NCI-H146 treated with DMSO at 0.1 percent for 48 hours (cell line): ENCODE measurements around the gene CD53.
"Not testable (repeated sequence)": the region's sequence is repeated elsewhere in the genome, so short reads cannot be mapped to it uniquely, and the experiment has no call there.

Experiments
- DNase-seq: peaks from one replicate; lab custom pipeline; 2025; ENCODE audit not compliant: unreplicated experiment; lab: John Stamatoyannopoulos, UW

The CD53 gene

GRCh38 chr1:110914676-110915075 is 41.7 kb downstream of the CD53 start:
- no peak for DNase-seq

DNA sequence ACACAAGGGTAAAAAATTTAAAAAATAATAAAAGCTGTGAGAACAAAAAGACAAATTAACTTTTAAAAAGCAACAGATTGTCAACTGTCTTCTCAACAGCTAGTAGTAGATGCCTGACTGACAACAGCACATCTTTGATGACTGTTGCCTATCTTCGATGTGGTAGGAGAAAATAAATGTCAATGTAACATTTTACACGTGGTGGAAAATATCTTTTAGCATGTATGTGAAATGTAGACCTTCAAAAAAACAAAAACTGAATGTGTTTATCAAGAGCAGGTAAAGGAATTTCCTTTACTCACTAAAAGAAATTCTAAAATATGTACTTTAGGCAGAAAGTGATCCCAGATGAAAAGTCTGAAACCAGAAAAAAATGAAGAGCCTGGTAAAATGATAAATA is 42.9 kb downstream of the CD53 start:
- no peak for DNase-seq

- DNase-seq, result no peak
These were observed 43.3 kb downstream of the CD53 start for GRCh38 chr1:110916274-110916668.

GRCh38 chr1:110916669-110917306 is 43.8 kb downstream of the CD53 start:
- DNase-seq, result no peak

- no peak for DNase-seq
These were observed 45.1 kb downstream of the CD53 start for GRCh38 chr1:110918016-110918415.

- DNase-seq, result no peak
These were observed 49.0 kb downstream of the CD53 start for GRCh38 chr1:110921953-110922352.

- DNase-seq, result no peak
These were observed 54.6 kb downstream of the CD53 start for GRCh38 chr1:110927484-110928075.

DNA sequence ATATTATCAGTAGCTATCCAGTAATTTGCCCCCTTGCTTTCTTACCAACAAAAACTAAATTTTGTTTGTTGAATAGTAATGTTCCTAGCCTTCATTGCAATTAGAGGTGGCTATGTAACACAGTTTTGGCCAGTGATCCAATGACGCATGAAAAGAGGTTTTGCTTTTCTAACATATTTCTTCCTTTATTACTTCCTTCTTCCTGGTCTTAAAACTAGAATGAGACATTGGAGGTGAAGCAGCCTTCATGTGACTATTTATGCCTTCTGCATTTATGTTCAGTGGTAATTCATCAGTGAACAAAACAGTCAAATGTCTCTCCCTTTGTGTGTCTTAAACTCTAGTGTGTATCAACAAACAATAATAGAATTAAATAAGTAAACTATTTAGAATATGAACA is 55.2 kb downstream of the CD53 start:
- no peak for DNase-seq

DNA sequence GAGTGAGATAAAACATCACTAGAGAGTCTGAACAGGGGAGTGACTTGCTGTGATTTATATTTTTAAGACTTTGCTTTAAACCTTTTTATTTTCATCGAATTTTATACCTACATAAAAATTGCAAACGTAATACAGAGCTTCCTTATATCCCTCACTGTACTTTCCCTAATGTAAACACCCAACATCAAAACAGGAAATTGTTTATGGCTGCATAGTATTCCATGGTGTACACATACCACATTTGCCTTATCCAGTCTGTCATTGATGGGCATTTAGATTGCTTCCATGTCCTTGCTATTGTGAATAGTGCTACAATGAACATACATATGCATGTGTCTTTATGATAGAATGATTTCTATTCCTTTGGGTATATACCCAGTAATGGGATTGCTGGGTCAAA is 56.0 kb downstream of the CD53 start:
- no peak for DNase-seq

DNA sequence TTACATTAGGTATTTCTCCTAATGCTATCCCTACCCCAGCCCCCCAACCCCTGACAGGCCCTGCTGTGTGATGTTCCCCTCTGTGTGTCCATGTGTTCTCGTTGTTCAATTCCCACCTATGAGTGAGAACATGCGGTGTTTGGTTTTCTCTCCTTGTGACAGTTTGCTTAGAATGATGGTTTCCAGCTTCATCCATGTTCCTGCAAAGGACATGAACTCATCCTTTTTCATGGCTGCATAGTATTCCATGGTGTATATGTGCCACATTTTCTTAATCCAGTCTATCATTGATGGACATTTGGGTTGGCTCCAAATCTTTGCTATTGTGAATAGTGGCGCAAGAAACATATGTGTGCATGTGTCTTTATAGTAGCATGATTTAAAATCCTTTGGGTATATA is 58.1 kb downstream of the CD53 start:
- not testable (repeated sequence) for DNase-seq

DNA sequence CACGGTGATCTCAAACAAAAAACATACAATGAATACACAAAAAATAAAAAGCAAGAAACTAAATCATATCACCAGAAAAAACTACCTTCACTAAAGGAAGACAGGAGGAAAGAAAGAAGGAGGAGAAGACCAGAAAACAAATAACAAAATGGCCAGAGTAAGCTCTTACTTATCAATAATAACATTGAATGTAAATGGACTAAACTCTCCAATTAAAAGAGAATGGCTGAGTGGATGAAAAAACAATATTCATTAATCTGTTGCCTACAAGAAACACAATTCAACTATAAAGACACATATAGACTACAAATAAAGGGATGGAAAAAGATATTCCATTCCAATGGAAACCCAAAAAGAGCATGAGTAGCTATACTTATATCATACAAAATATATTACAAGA is 63.6 kb downstream of the CD53 start:
- DNase-seq, result no peak

GRCh38 chr1:110944806-110945205 is 71.9 kb downstream of the CD53 start:
- no peak for DNase-seq

DNA sequence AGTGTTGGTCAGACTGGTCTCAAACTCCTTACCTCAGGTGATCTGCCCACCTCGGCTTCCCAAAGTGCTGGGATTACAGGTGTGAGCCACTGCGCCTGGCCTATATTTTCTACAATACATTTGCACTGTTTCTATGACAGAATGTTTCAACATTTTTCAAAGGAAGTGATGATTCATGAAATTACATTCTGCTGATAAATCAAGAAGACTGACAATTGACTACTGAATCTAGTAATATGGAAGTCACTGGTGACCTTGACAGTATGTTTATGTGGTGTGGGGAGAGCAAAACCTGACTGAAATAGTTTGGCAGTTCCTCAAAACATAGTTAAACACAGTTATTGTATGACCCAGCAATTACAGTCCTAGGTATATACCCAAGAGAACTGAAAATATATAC is 72.7 kb downstream of the CD53 start:
- no peak for DNase-seq

- DNase-seq, result no peak
These were observed 75.3 kb downstream of the CD53 start for GRCh38 chr1:110948038-110948810.
